IMR-90 (cell line): ENCODE results near the gene GRPEL2. TPM values are rescaled to one million over a fixed set of nuclear protein-coding genes. Genes with fewer than 3 reads are reported as not detected.

Experiments
- ATAC-seq: fragments of 200-7000 bp; cut with Tn5 transposase; 2 replicates; pipeline ENCODE4 v1.9.1; 2020; ENCODE audit warnings: low read depth, mild to moderate bottlenecking, moderate library complexity
- BruUV-seq: library from RNA; stranded (reverse); fragments of 400-500 nt; replicated peaks from 2 replicates; lab custom pipeline; 2021; lab: Mats Ljungman, UMichigan
- CTCF ChIA-PET: fragments of 300-600 bp; formaldehyde crosslinking; extraction: SDS; loops from one replicate; lab custom pipeline; 2021; ENCODE audit warnings: antibody characterized with exemption; lab: Yijun Ruan, JAX
- POLR2A ChIA-PET: fragments of 300-600 bp; sonication (Branson Sonifier 250); formaldehyde crosslinking; loops from one replicate; lab custom pipeline; 2022; ENCODE audit warnings: antibody characterized with exemption; ENCODE audit not compliant: unreplicated experiment; lab: Charles Lee
- DNase-seq: peaks from one replicate; pipeline ENCODE4 v3.0.0; 2013
- H2AFZ ChIP-seq: replicated peaks from 2 replicates; pipeline ENCODE3; 2013; ENCODE audit warnings: low read length, mild to moderate bottlenecking; ENCODE audit not compliant: poor library complexity
- H2AK5ac ChIP-seq: 2 replicates; pipeline ENCODE4 v1.6.1; 2013; ENCODE audit warnings: low read depth, low read length, inconsistent platforms
- H2AK9ac ChIP-seq: replicated peaks from 2 replicates; pipeline ENCODE3; 2013; ENCODE audit warnings: mild to moderate bottlenecking, low read depth, low read length, moderate library complexity; ENCODE audit not compliant: poor library complexity
- H2BK120ac ChIP-seq: 2 replicates; pipeline ENCODE4 v1.6.1; 2013; ENCODE audit warnings: low read depth, low read length, inconsistent platforms
- H2BK15ac ChIP-seq: 3 replicates; pipeline ENCODE4 v1.6.1; 2013; ENCODE audit warnings: low read depth, low read length, inconsistent platforms
- H2BK20ac ChIP-seq: 2 replicates; pipeline ENCODE4 v1.6.1; 2013; ENCODE audit warnings: low read depth, mild to moderate bottlenecking, inconsistent platforms, low read length, moderate library complexity
- H2BK5ac ChIP-seq: 2 replicates; pipeline ENCODE4 v1.6.1; 2013; ENCODE audit warnings: mild to moderate bottlenecking, low read depth, low read length, inconsistent platforms; ENCODE audit not compliant: poor library complexity, severe bottlenecking
- H3K14ac ChIP-seq: replicated peaks from 2 replicates; pipeline ENCODE4 v1.6.1; 2013; ENCODE audit warnings: low read depth, low read length, inconsistent platforms
- H3K18ac ChIP-seq: 2 replicates; pipeline ENCODE4 v1.6.1; 2013; ENCODE audit warnings: low read depth, low read length, control low read depth
- H3K23ac ChIP-seq: 2 replicates; pipeline ENCODE4 v1.6.1; 2013; ENCODE audit warnings: low read depth, low read length, inconsistent platforms
- H3K27ac ChIP-seq: 2 replicates; pipeline ENCODE4 v1.5.1; 2013; ENCODE audit warnings: mild to moderate bottlenecking, control low read depth, low read length; ENCODE audit not compliant: insufficient read depth
- H3K27me3 ChIP-seq: 2 replicates; pipeline ENCODE4 v1.6.1; 2013; ENCODE audit warnings: low read length; ENCODE audit not compliant: control insufficient read depth, insufficient read depth
- H3K36me3 ChIP-seq: 2 replicates; pipeline ENCODE4 v1.6.1; 2013; ENCODE audit warnings: low read length, mixed read lengths; ENCODE audit not compliant: control insufficient read depth, insufficient read depth
- H3K4ac ChIP-seq: 2 replicates; pipeline ENCODE4 v1.6.1; 2013; ENCODE audit warnings: low read depth, low read length, inconsistent platforms
- H3K4me1 ChIP-seq: 2 replicates; pipeline ENCODE4 v1.6.1; 2013; ENCODE audit warnings: low read length, mixed read lengths; ENCODE audit not compliant: control insufficient read depth, insufficient read depth
- H3K4me2 ChIP-seq: 2 replicates; pipeline ENCODE4 v1.6.1; 2013; ENCODE audit warnings: low read depth, mild to moderate bottlenecking, control low read depth, low read length, moderate library complexity
- H3K4me3 ChIP-seq: 2 replicates; pipeline ENCODE4 v1.5.1; 2013; ENCODE audit warnings: low read depth, mild to moderate bottlenecking, control low read depth, low read length, moderate library complexity; ENCODE audit not compliant: insufficient read depth
- H3K56ac ChIP-seq: 2 replicates; pipeline ENCODE4 v1.6.1; 2013; ENCODE audit warnings: low read length, inconsistent platforms; ENCODE audit not compliant: insufficient read depth; ENCODE audit errors: extremely low read depth
- H3K79me1 ChIP-seq, 2 experiments: 2 replicates each; pipeline ENCODE4 v1.6.1; 2013; ENCODE audit warnings: low read length in 2 of 2, inconsistent platforms in 1 of 2, low read depth in 1 of 2
- H3K9ac ChIP-seq: 2 replicates; pipeline ENCODE4 v1.6.1; 2013; ENCODE audit warnings: low read depth, low read length, control low read depth
- H3K9me1 ChIP-seq: 2 replicates; pipeline ENCODE4 v1.6.1; 2013; ENCODE audit warnings: low read length, inconsistent platforms; ENCODE audit not compliant: insufficient read depth
- H3K9me3 ChIP-seq: 2 replicates; pipeline ENCODE4 v1.6.1; 2013; ENCODE audit warnings: low read length; ENCODE audit not compliant: control insufficient read depth, insufficient read depth
- H4K20me1 ChIP-seq: 2 replicates; pipeline ENCODE4 v1.6.1; 2013; ENCODE audit warnings: low read length, inconsistent platforms; ENCODE audit not compliant: insufficient read depth
- H4K5ac ChIP-seq: 2 replicates; pipeline ENCODE4 v1.6.1; 2013; ENCODE audit warnings: mild to moderate bottlenecking, low read depth, low read length, control low read depth
- H4K8ac ChIP-seq, 2 experiments: 2 replicates each; pipeline ENCODE4 v1.6.1; 2013; ENCODE audit warnings: low read depth in 2 of 2, low read length in 2 of 2, control low read depth in 1 of 2, inconsistent platforms in 1 of 2
- H4K91ac ChIP-seq: 2 replicates; pipeline ENCODE4 v1.6.1; 2013; ENCODE audit warnings: low read depth, low read length, inconsistent platforms; ENCODE audit not compliant: insufficient read depth
- BHLHE40 ChIP-seq: fragments of 150-350 bp; IDR thresholded peaks from 2 replicates; pipeline ENCODE4 v1.6.1; 2016; ENCODE audit warnings: mild to moderate bottlenecking, low read depth, low read length
- CEBPB ChIP-seq: IDR thresholded peaks from 2 replicates; pipeline ENCODE4 v1.6.1; 2012; ENCODE audit warnings: low read depth, low read length, improper control_type of control experiment
- CHD1 ChIP-seq: IDR thresholded peaks from 2 replicates; pipeline ENCODE4 v1.6.1; 2012; ENCODE audit warnings: low read depth, low read length, improper control_type of control experiment
- CTCF ChIP-seq: conservative IDR thresholded peaks from 2 replicates; pipeline ENCODE4 v1.5.1; 2012; ENCODE audit warnings: mild to moderate bottlenecking, low read depth, low read length, improper control_type of control experiment
- ELK1 ChIP-seq: fragments of 150-350 bp; IDR thresholded peaks from 2 replicates; pipeline ENCODE4 v1.6.1; 2016; ENCODE audit warnings: low read depth, mild to moderate bottlenecking, low read length, moderate library complexity, borderline replicate concordance
- FOS ChIP-seq: fragments of 150-350 bp; IDR thresholded peaks from 2 replicates; pipeline ENCODE4 v1.6.1; 2016; ENCODE audit warnings: low read depth, low read length
- MXI1 ChIP-seq: IDR thresholded peaks from 2 replicates; pipeline ENCODE4 v1.6.1; 2012; ENCODE audit warnings: low read depth, mild to moderate bottlenecking, low read length, moderate library complexity, borderline replicate concordance
- NFE2L2 ChIP-seq: fragments of 150-350 bp; IDR thresholded peaks from 2 replicates; pipeline ENCODE4 v1.6.1; 2016; ENCODE audit warnings: low read depth, mild to moderate bottlenecking, low read length
- POLR2A ChIP-seq: IDR thresholded peaks from 2 replicates; pipeline ENCODE4 v1.6.1; 2012; ENCODE audit warnings: mild to moderate bottlenecking, low read depth, low read length
- RAD21 ChIP-seq: IDR thresholded peaks from 2 replicates; pipeline ENCODE4 v1.6.1; 2012; ENCODE audit warnings: low read length, improper control_type of control experiment
- RCOR1 ChIP-seq: IDR thresholded peaks from 2 replicates; pipeline ENCODE4 v1.6.1; 2012; ENCODE audit warnings: mild to moderate bottlenecking, low read length, improper control_type of control experiment; ENCODE audit not compliant: insufficient replicate concordance
- RFX5 ChIP-seq: IDR thresholded peaks from 2 replicates; pipeline ENCODE4 v1.8.0; 2012; ENCODE audit warnings: low read depth, mild to moderate bottlenecking, low read length, moderate library complexity
- SMC3 ChIP-seq: fragments of 150-350 bp; IDR thresholded peaks from 2 replicates; pipeline ENCODE4 v1.6.1; 2016; ENCODE audit warnings: low read depth, mild to moderate bottlenecking, antibody characterized with exemption, low read length, moderate library complexity
- USF2 ChIP-seq: fragments of 150-350 bp; IDR thresholded peaks from 2 replicates; pipeline ENCODE4 v1.6.1; 2017; ENCODE audit warnings: mild to moderate bottlenecking, antibody characterized with exemption, low read length, low read depth
- WGBS, 2 experiments: methylation state at CpG; one replicate each; pipeline versions ENCODE4 v1.1.5 to v1.1.7; 2013; ENCODE audit warnings: missing lambda C conversion rate in 2 of 2; ENCODE audit not compliant: insufficient read length in 1 of 2; ENCODE audit errors: extremely low coverage in 2 of 2; 5-methylcytosine and 5-hydroxymethylcytosine counted together
- dilution Hi-C: fragments of 300-500 bp; cut with HindIII; formaldehyde crosslinking; loops from one replicate; pipeline ENCODE4 v1.14.3; 2018; ENCODE audit warnings: low sequenced_read_pairs; ENCODE audit not compliant: unreplicated experiment
- in situ Hi-C: fragments of 300-500 bp; cut with MboI; formaldehyde crosslinking; loops from 3 replicates; pipeline ENCODE4 v1.14.3; 2019; ENCODE audit warnings: low sequenced_read_pairs, inconsistent platforms, mixed read lengths
- intact Hi-C: fragments of 100-400 bp; cut with micrococcal nuclease; formaldehyde crosslinking; loops from 2 replicates; pipeline ENCODE4 v1.10.0; 2022
- polyA plus RNA-seq, 3 experiments: library from polyadenylated mRNA; depleted of rRNA; stranded (reverse); fragments of >200 nt; gene quantifications; 2 replicates each; pipeline ENCODE4 v1.2.3, GENCODE V29; 2012; ENCODE audit warnings: low replicate concordance in 1 of 3
- total RNA-seq: library from RNA; depleted of rRNA; stranded (reverse); fragments of >200 nt; gene quantifications from 2 replicates; pipeline ENCODE4 v1.2.3, GENCODE V29; 2012

The GRPEL2 gene
- total and polyA plus RNA-seq, 2 of the 4 experiments (the other 2 are of a cell fraction), result 6.2 to 18.1 TPM

GRCh38 chr5:149358868-149359495, 13.7 kb downstream of the GRPEL2 start (continued):
- no peak for TF ChIP-seq RFX5

GRCh38 chr5:149360272-149360671, 15.0 kb downstream of the GRPEL2 start:
- Histone ChIP-seq H2BK20ac (no peak overlapping the region), H3K4ac (no peak overlapping the region), H3K4me3 (no peak overlapping the region), H2BK15ac (no peak overlapping the region), H3K9ac (no peak overlapping the region), H3K4me2 (no peak overlapping the region), H4K5ac (no peak overlapping the region), H2AK5ac (no peak overlapping the region), H3K36me3 (peaks cover 3% of the 10 kb centered on the region; the same call in 1 of the 2 replicates), H3K9me3 (no peaks in the 10 kb centered on the region), H2BK120ac (no peak overlapping the region), H3K4me1 (no peaks in the 10 kb centered on the region), H3K56ac (no peak overlapping the region), H4K8ac (no peak overlapping the region), H4K91ac (no peak overlapping the region), H4K20me1 (no peaks in the 10 kb centered on the region), H3K27me3 (no peaks in the 10 kb centered on the region), H3K79me1 (peaks cover 0 to 14% of the 10 kb centered on the region in 2 experiments; a peak in 1 of 4 replicates), H3K27ac (no peak overlapping the region), H2AFZ (no peak overlapping the region), H3K14ac (no peak overlapping the region), H3K18ac (no peak overlapping the region), H2BK5ac (no peak overlapping the region), H3K9me1 (peaks cover 3% of the 10 kb centered on the region), H2AK9ac (no peak overlapping the region), H3K23ac (no peak overlapping the region)
- in situ Hi-C loops, result no loop called here
- no CpG with 5 or more reads among the region's 1 CpG for WGBS, 2 experiments
- no peak for ATAC-seq
- BruUV-seq, result no TSS peak
- DNase-seq, result no peak
- dilution Hi-C loops, result no loop called here
- POLR2A ChIA-PET, result no interaction called here
- CTCF ChIA-PET, result interaction anchor here (0.8 kb wide), 1 partner anchor 74 kb away, joined by 3 read pairs; no protein-coding TSS in a partner anchor
- intact Hi-C loops, result no loop called here
- TF ChIP-seq USF2 (no peak), RAD21 (no peak), CTCF (no peak), SMC3 (no peak), MXI1 (no peak), ELK1 (no peak), RFX5 (no peak), FOS (no peak), CHD1 (no peak), NFE2L2 (no peak), BHLHE40 (no peak), CEBPB (no peak), POLR2A (no peak), RCOR1 (no peak)
